Measurements from ENCODE around the gene IGFBP4.
"Not testable (repeated sequence)": the region's sequence is repeated elsewhere in the genome, so short reads cannot be mapped to it uniquely, and the experiment has no call there.

IGFBP4 gene
- 2.3 to 12.9 (median 3.6) reads per million in 9 experiments for total RNA-seq

- Mint-ChIP-seq H3K9me3 (no peaks in the 10 kb centered on the region), H3K27me3 (no peaks in the 10 kb centered on the region), H3K4me3 (peak within 1 kb of the TSS; percentile 57 to 73), H3K36me3 (ENCODE audit: insufficient read depth) (peaks cover 16% of the 10 kb centered on the region), H3K27ac (peak within 1 kb of the TSS; percentile 84 to 96), H3K4me1 (ENCODE audit: low read depth in 2 of 2) (peaks cover 23 to 35% of the 10 kb centered on the region in 2 donors)
- peak; percentile 50 to 58 (median 54) for DNase-seq
- peak; percentile 84 for ATAC-seq (replicated peaks)
Observed at GRCh38 chr17:40443196-40443987, at the start of gene IGFBP4. IGFBP4 (plus strand) TSS chr17:40443450; CDS start chr17:40443736, 286 bp downstream.

- no peak overlapping the region for H3K4me3 Mint-ChIP-seq
- DNase-seq (peak in 1 of 3 experiments; percentile 8), ATAC-seq (replicated peaks) (peak; percentile 59)
- no peaks in the 10 kb centered on the region for H3K9me3 Mint-ChIP-seq
- no peak overlapping the region for H3K27ac Mint-ChIP-seq
- peaks cover 4% of the 10 kb centered on the region in 2 donors for H3K4me1 Mint-ChIP-seq (ENCODE audit: low read depth in 2 of 2)
- peaks cover 2% of the 10 kb centered on the region for H3K36me3 Mint-ChIP-seq (ENCODE audit: insufficient read depth)
- no peaks in the 10 kb centered on the region for H3K27me3 Mint-ChIP-seq
Observed at GRCh38 chr17:40399185-40399584, 44.1 kb upstream of the IGFBP4 start.

GRCh38 chr17:40402668-40403067 is 40.6 kb upstream of the IGFBP4 start:
- Mint-ChIP-seq H3K27ac (peak overlapping the region; percentile 2 to 36), H3K4me3 (peak overlapping the region; percentile 53 to 66), H3K9me3 (no peaks in the 10 kb centered on the region), H3K27me3 (no peaks in the 10 kb centered on the region), H3K4me1 (ENCODE audit: low read depth in 2 of 2) (peaks cover 4% of the 10 kb centered on the region in 2 donors), H3K36me3 (ENCODE audit: insufficient read depth) (peaks cover 2% of the 10 kb centered on the region)
- DNase-seq (no peak), ATAC-seq (replicated peaks) (peak; percentile 52)

- no peak for ATAC-seq (replicated peaks)
- H3K36me3 Mint-ChIP-seq (ENCODE audit: insufficient read depth) = peaks cover 4% of the 10 kb centered on the region
- H3K4me3 Mint-ChIP-seq = no peak overlapping the region
- no peak overlapping the region for H3K27ac Mint-ChIP-seq
- H3K9me3 Mint-ChIP-seq = no peaks in the 10 kb centered on the region
- DNase-seq = no peak
- H3K4me1 Mint-ChIP-seq (ENCODE audit: low read depth in 2 of 2) = peaks cover 4% of the 10 kb centered on the region in 2 donors
- H3K27me3 Mint-ChIP-seq = no peaks in the 10 kb centered on the region
Observed at GRCh38 chr17:40404003-40404402, 39.2 kb upstream of the IGFBP4 start.

GRCh38 chr17:40407460-40407859 is 35.8 kb upstream of the IGFBP4 start:
- Mint-ChIP-seq H3K4me3 (no peak overlapping the region), H3K9me3 (no peaks in the 10 kb centered on the region), H3K36me3 (ENCODE audit: insufficient read depth) (peaks cover 4% of the 10 kb centered on the region), H3K4me1 (ENCODE audit: low read depth in 2 of 2) (peaks cover 2 to 4% of the 10 kb centered on the region in 2 donors), H3K27ac (no peak overlapping the region), H3K27me3 (no peaks in the 10 kb centered on the region)
- ATAC-seq (replicated peaks) (no peak), DNase-seq (no peak)

GRCh38 chr17:40409540-40409939 is 33.7 kb upstream of the IGFBP4 start:
- H3K36me3 Mint-ChIP-seq (ENCODE audit: insufficient read depth); DNase-seq; H3K9me3 Mint-ChIP-seq; H3K4me3 Mint-ChIP-seq; ATAC-seq (replicated peaks); H3K4me1 Mint-ChIP-seq (ENCODE audit: low read depth in 2 of 2); H3K27me3 Mint-ChIP-seq: not testable (repeated sequence)
- peak overlapping the region in 1 of 2 donors; percentile 12 for H3K27ac Mint-ChIP-seq

GRCh38 chr17:40410082-40410481 is 33.2 kb upstream of the IGFBP4 start:
- Mint-ChIP-seq H3K4me1 (ENCODE audit: low read depth in 2 of 2) (no peaks in the 10 kb centered on the region), H3K36me3 (ENCODE audit: insufficient read depth) (peaks cover 4% of the 10 kb centered on the region), H3K9me3 (no peaks in the 10 kb centered on the region), H3K4me3 (no peak overlapping the region), H3K27ac (peak overlapping the region in 1 of 2 donors; percentile 12), H3K27me3 (no peaks in the 10 kb centered on the region)
- DNase-seq (no peak), ATAC-seq (replicated peaks) (no peak)

GRCh38 chr17:40411821-40412220 is 31.4 kb upstream of the IGFBP4 start:
- H3K36me3 Mint-ChIP-seq (ENCODE audit: insufficient read depth) = peaks cover 4% of the 10 kb centered on the region
- no peak overlapping the region for H3K4me3 Mint-ChIP-seq
- ATAC-seq (replicated peaks) = no peak
- H3K27me3 Mint-ChIP-seq = no peaks in the 10 kb centered on the region
- no peaks in the 10 kb centered on the region for H3K9me3 Mint-ChIP-seq
- no peak for DNase-seq
- peaks cover 0 to 1% of the 10 kb centered on the region in 2 donors for H3K4me1 Mint-ChIP-seq (ENCODE audit: low read depth in 2 of 2)
- no peak overlapping the region for H3K27ac Mint-ChIP-seq

- DNase-seq (no peak), ATAC-seq (replicated peaks) (no peak)
- Mint-ChIP-seq H3K27me3 (no peaks in the 10 kb centered on the region), H3K36me3 (ENCODE audit: insufficient read depth) (peaks cover 10% of the 10 kb centered on the region), H3K4me3 (no peak overlapping the region), H3K4me1 (ENCODE audit: low read depth in 2 of 2) (peaks cover 5 to 8% of the 10 kb centered on the region in 2 donors), H3K9me3 (no peaks in the 10 kb centered on the region), H3K27ac (no peak overlapping the region)
Observed at GRCh38 chr17:40412880-40413279, 30.4 kb upstream of the IGFBP4 start.

GRCh38 chr17:40414312-40414711 is 28.9 kb upstream of the IGFBP4 start:
- H3K4me3 Mint-ChIP-seq; H3K27ac Mint-ChIP-seq; DNase-seq; H3K9me3 Mint-ChIP-seq; ATAC-seq (replicated peaks); H3K27me3 Mint-ChIP-seq; H3K36me3 Mint-ChIP-seq (ENCODE audit: insufficient read depth): not testable (repeated sequence)
- H3K4me1 Mint-ChIP-seq (ENCODE audit: low read depth in 2 of 2) = peaks cover 5 to 12% of the 10 kb centered on the region in 2 donors

- Mint-ChIP-seq H3K27ac (peak overlapping the region in 1 of 2 donors; percentile 51), H3K4me1 (ENCODE audit: low read depth in 2 of 2) (peaks cover 5 to 14% of the 10 kb centered on the region in 2 donors), H3K9me3 (no peaks in the 10 kb centered on the region), H3K27me3 (no peaks in the 10 kb centered on the region), H3K4me3 (no peak overlapping the region), H3K36me3 (ENCODE audit: insufficient read depth) (peaks cover 8% of the 10 kb centered on the region)
- no peak for DNase-seq
- ATAC-seq (replicated peaks) = no peak
Observed at GRCh38 chr17:40415390-40415789, 27.9 kb upstream of the IGFBP4 start.

GRCh38 chr17:40416671-40417070 is 26.6 kb upstream of the IGFBP4 start:
- Mint-ChIP-seq H3K27me3 (no peaks in the 10 kb centered on the region), H3K36me3 (ENCODE audit: insufficient read depth) (peaks cover 8% of the 10 kb centered on the region), H3K27ac (no peak overlapping the region), H3K9me3 (no peaks in the 10 kb centered on the region), H3K4me1 (ENCODE audit: low read depth in 2 of 2) (peaks cover 5 to 14% of the 10 kb centered on the region in 2 donors), H3K4me3 (peak overlapping the region; percentile 81 to 92)
- DNase-seq (no peak), ATAC-seq (replicated peaks) (no peak)

GRCh38 chr17:40417258-40417608 is 26.0 kb upstream of the IGFBP4 start:
- Mint-ChIP-seq H3K9me3 (no peaks in the 10 kb centered on the region), H3K4me1 (ENCODE audit: low read depth in 2 of 2) (peaks cover 5 to 14% of the 10 kb centered on the region in 2 donors), H3K36me3 (ENCODE audit: insufficient read depth) (peaks cover 8% of the 10 kb centered on the region), H3K27me3 (no peaks in the 10 kb centered on the region), H3K4me3 (peak overlapping the region; percentile 81 to 92), H3K27ac (peak overlapping the region in 1 of 2 donors; percentile 84)
- ATAC-seq (replicated peaks) (peak; percentile 9), DNase-seq (peak in 1 of 3 experiments; percentile 22)

Measured in effector memory CD8-positive, alpha-beta T cell (primary cell).